Tongue (tissue), 2 donors: ENCODE results near the gene BCL2L13. TPM values are rescaled to one million over a fixed set of nuclear protein-coding genes. Genes with fewer than 3 reads are reported as not detected.

Source experiments
- DNase-seq: peaks from one replicate; pipeline ENCODE4 v3.0.0-alpha.2; 2015
- total RNA-seq: library from RNA; depleted of rRNA; stranded (reverse); fragments of >200 nt; gene quantifications from one replicate; pipeline ENCODE4 v1.2.3, GENCODE V29; 2014

BCL2L13 gene
- total RNA-seq, 1 donor from 2014 or later, result 61.5 TPM

GRCh38 chr22:17726928-17727897 lies 88.7 kb downstream of the BCL2L13 start:
- peak; percentile 59 for DNase-seq

GRCh38 chr22:17728786-17729185 lies 90.2 kb downstream of the BCL2L13 start:
- no peak for DNase-seq

- no peak for DNase-seq
Observed at GRCh38 chr22:17729561-17729960, 91.0 kb downstream of the BCL2L13 start.

GRCh38 chr22:17732251-17732854 lies 93.8 kb downstream of the BCL2L13 start:
- DNase-seq, result no peak

- DNase-seq, result no peak
Observed at GRCh38 chr22:17733466-17733865, 94.9 kb downstream of the BCL2L13 start.

- DNase-seq, result no peak
Observed at GRCh38 chr22:17734187-17734586, 95.6 kb downstream of the BCL2L13 start.

- DNase-seq, result no peak
Observed at GRCh38 chr22:17738386-17739128, 100.0 kb downstream of the BCL2L13 start.

GRCh38 chr22:17739196-17739975 lies 100.8 kb downstream of the BCL2L13 start:
- no peak for DNase-seq

- DNase-seq, result no peak
Observed at GRCh38 chr22:17741866-17742526, 103.4 kb downstream of the BCL2L13 start.

- peak; percentile 84 for DNase-seq
Observed at GRCh38 chr22:17742527-17742902, 104.0 kb downstream of the BCL2L13 start.

GRCh38 chr22:17743661-17744411 lies 105.3 kb downstream of the BCL2L13 start:
- DNase-seq, result no peak

- DNase-seq, result no peak
Observed at GRCh38 chr22:17744430-17744829, 105.9 kb downstream of the BCL2L13 start.

GRCh38 chr22:17746916-17747315 lies 108.4 kb downstream of the BCL2L13 start:
- no peak for DNase-seq

GRCh38 chr22:17748555-17749353 lies 110.2 kb downstream of the BCL2L13 start:
- no peak for DNase-seq

- DNase-seq, result no peak
Observed at GRCh38 chr22:17749605-17750395, 111.2 kb downstream of the BCL2L13 start.

GRCh38 chr22:17751596-17751995 lies 113.0 kb downstream of the BCL2L13 start:
- DNase-seq, result no peak

- DNase-seq, result no peak
Observed at GRCh38 chr22:17753401-17753989, 114.9 kb downstream of the BCL2L13 start.

- no peak for DNase-seq
Observed at GRCh38 chr22:17754233-17754925, 115.8 kb downstream of the BCL2L13 start.
